GM23248 (cell line): Measurements from ENCODE around the gene ASNS.
"Not testable (repeated sequence)": the region's sequence is repeated elsewhere in the genome, so short reads cannot be mapped to it uniquely, and the experiment has no call there.

ENCODE experiments used
- EZH2 ChIP-seq: fragments of 200-600 bp; sonication (generic); IDR thresholded peaks from 2 replicates; pipeline ENCODE4 v1.6.1; 2018; ENCODE audit warnings: antibody characterized with exemption, mild to moderate bottlenecking; ENCODE audit not compliant: insufficient read depth, poor library complexity, severe bottlenecking
- EZH2phosphoT487 ChIP-seq: fragments of 200-600 bp; sonication (generic); IDR thresholded peaks from 2 replicates; pipeline ENCODE4 v1.6.1; 2018; ENCODE audit warnings: antibody characterized with exemption, moderate library complexity, mild to moderate bottlenecking, low read depth; ENCODE audit not compliant: insufficient read depth

GRCh38 chr7:97879527-97879926 lies 7.3 kb upstream of the ASNS start:
- TF ChIP-seq EZH2, EZH2phosphoT487: not testable (repeated sequence)
